Gastroesophageal sphincter (tissue), 4 donors: ENCODE results near the gene PKHD1. TPM values are rescaled to one million over a fixed set of nuclear protein-coding genes. Genes with fewer than 3 reads are reported as not detected.

ENCODE experiments used
- ATAC-seq: fragments of 150-250 bp; one replicate; pipeline ENCODE4 v1.9.1; 2016; ENCODE audit warnings: mild to moderate bottlenecking, moderate library complexity
- H3K27ac ChIP-seq, 4 donors: fragments of 200-600 bp; sonication (generic) in 3 of 4; 1 replicate in 3 of 4; 2 replicates in 1 of 4; pipeline ENCODE4 v1.5.1; 2016 to 2019
- H3K27me3 ChIP-seq: fragments of 200-600 bp; sonication (generic); one replicate; pipeline ENCODE4 v1.5.1; 2019
- H3K36me3 ChIP-seq, 2 donors: fragments of 200-600 bp; sonication (generic); one replicate each; pipeline ENCODE4 v1.5.1; 2019; ENCODE audit warnings: control low read depth in 1 of 2
- H3K4me1 ChIP-seq, 3 donors: fragments of 200-600 bp; sonication (generic); 1 replicate in 2 of 3; 2 replicates in 1 of 3; pipeline ENCODE4 v1.5.1; 2016 to 2019; ENCODE audit warnings: control low read depth in 2 of 3
- H3K4me3 ChIP-seq, 2 donors: fragments of 200-600 bp; sonication (generic); one replicate each; pipeline ENCODE4 v1.5.1; 2019; ENCODE audit warnings: mild to moderate bottlenecking in 1 of 2, moderate library complexity in 1 of 2
- H3K9me3 ChIP-seq, 3 donors: fragments of 200-600 bp; sonication (generic); one replicate each; pipeline ENCODE4 v1.5.1; 2017 to 2019; ENCODE audit warnings: control low read depth in 2 of 3
- CTCF ChIP-seq, 4 experiments: fragments of 200-600 bp in 2 of 4; fragments of 450-650 bp in 2 of 4; sonication (generic) in 1 of 4; IDR thresholded peaks; one replicate each; pipeline ENCODE4 v1.5.1; 2017 to 2019; ENCODE audit warnings: antibody characterized with exemption in 4 of 4, mild to moderate bottlenecking in 2 of 4, moderate library complexity in 2 of 4
- EP300 ChIP-seq: sonication (generic); formaldehyde crosslinking; IDR thresholded peaks from one replicate; pipeline ENCODE4 v1.6.1; 2017; ENCODE audit warnings: antibody characterized with exemption, mild to moderate bottlenecking
- POLR2A ChIP-seq, 2 donors: fragments of 450-650 bp; IDR thresholded peaks; one replicate each; pipeline ENCODE4 v1.6.1; 2017; ENCODE audit warnings: antibody characterized with exemption in 2 of 2, mild to moderate bottlenecking in 2 of 2, moderate library complexity in 1 of 2
- POLR2AphosphoS5 ChIP-seq: sonication (generic); formaldehyde crosslinking; IDR thresholded peaks from one replicate; pipeline ENCODE4 v1.6.1; 2017; ENCODE audit warnings: antibody characterized with exemption
- WGBS, 2 donors: methylation state at CpG; one replicate each; pipeline ENCODE4 v1.1.5; 2018; ENCODE audit warnings: low coverage in 1 of 2; 5-methylcytosine and 5-hydroxymethylcytosine counted together
- total RNA-seq, 4 donors: library from RNA; depleted of rRNA; stranded (reverse); fragments of >200 nt; gene quantifications; one replicate each; pipeline ENCODE4 v1.1.0, GENCODE V29; 2016

Gene PKHD1
- total RNA-seq, 4 donors from 2014 or later, result under 0.01 TPM; not detected in 3

GRCh38 chr6:51719297-51719696, 368.1 kb downstream of the PKHD1 start:
- Histone ChIP-seq H3K9me3 (no peaks in the 10 kb centered on the region), H3K36me3 (no peaks in the 10 kb centered on the region), H3K4me3 (no peak overlapping the region), H3K27me3 (no peaks in the 10 kb centered on the region), H3K27ac (no peak overlapping the region), H3K4me1 (no peaks in the 10 kb centered on the region)
- 80 to 88% methylated on average over 1 of the region's 1 CpG for WGBS, 2 donors
- no peak for TF ChIP-seq CTCF (IDR thresholded peaks at IDR 0.05)
- no peak for ATAC-seq

GRCh38 chr6:51718533-51718932, 368.9 kb downstream of the PKHD1 start:
- TF ChIP-seq EP300, result no peak
- no peak for TF ChIP-seq CTCF (IDR thresholded peaks at IDR 0.05)
- no peak for TF ChIP-seq POLR2A (IDR thresholded peaks at IDR 0.05)
- no peak for TF ChIP-seq POLR2AphosphoS5
- no peaks in the 10 kb centered on the region for H3K27me3 ChIP-seq
- H3K36me3 ChIP-seq, result no peaks in the 10 kb centered on the region
- no peaks in the 10 kb centered on the region for H3K9me3 ChIP-seq
- H3K4me1 ChIP-seq, result no peaks in the 10 kb centered on the region
- WGBS, 2 donors, result 31 to 64% methylated on average over 1 of the region's 1 CpG
- ATAC-seq, result no peak
- H3K27ac ChIP-seq, result no peak overlapping the region
- no peak overlapping the region for H3K4me3 ChIP-seq

GRCh38 chr6:51717477-51717876, 369.9 kb downstream of the PKHD1 start:
- Histone ChIP-seq H3K4me3 (no peak overlapping the region), H3K9me3 (no peaks in the 10 kb centered on the region), H3K27me3 (no peaks in the 10 kb centered on the region), H3K27ac (no peak overlapping the region), H3K4me1 (no peaks in the 10 kb centered on the region), H3K36me3 (no peaks in the 10 kb centered on the region)
- WGBS, 2 donors, result 92% methylated on average over 1 of the region's 1 CpG; no CpG with 5 or more reads in 1 of the 2 donors
- TF ChIP-seq EP300 (no peak), POLR2AphosphoS5 (no peak), POLR2A (IDR thresholded peaks at IDR 0.05) (no peak), CTCF (IDR thresholded peaks at IDR 0.05) (no peak)
- no peak for ATAC-seq

GRCh38 chr6:51711876-51712275, 375.5 kb downstream of the PKHD1 start:
- TF ChIP-seq EP300 (no peak), POLR2AphosphoS5 (no peak), CTCF (IDR thresholded peaks at IDR 0.05) (no peak), POLR2A (IDR thresholded peaks at IDR 0.05) (no peak)
- Histone ChIP-seq H3K36me3 (no peaks in the 10 kb centered on the region), H3K4me3 (no peak overlapping the region), H3K9me3 (no peaks in the 10 kb centered on the region), H3K4me1 (no peaks in the 10 kb centered on the region), H3K27me3 (no peaks in the 10 kb centered on the region), H3K27ac (no peak overlapping the region)
- ATAC-seq, result no peak
- WGBS, 2 donors, result 57 to 79% methylated on average over 3 of the region's 3 CpGs

- ATAC-seq, result no peak
- WGBS, 2 donors, result 76 to 84% methylated on average over 2 of the region's 2 CpGs
- no peaks in the 10 kb centered on the region for H3K36me3 ChIP-seq
- no peaks in the 10 kb centered on the region for H3K4me1 ChIP-seq
- no peak overlapping the region for H3K4me3 ChIP-seq
- H3K27ac ChIP-seq, result no peak overlapping the region
- no peaks in the 10 kb centered on the region for H3K9me3 ChIP-seq
- TF ChIP-seq POLR2A (IDR thresholded peaks at IDR 0.05) (no peak), EP300 (no peak), POLR2AphosphoS5 (no peak), CTCF (IDR thresholded peaks at IDR 0.05) (no peak)
- no peaks in the 10 kb centered on the region for H3K27me3 ChIP-seq
Observed at GRCh38 chr6:51706086-51706485, 381.3 kb downstream of the PKHD1 start.
